Activated naive CD4-positive, alpha-beta T cell treated with anti-CD3 and anti-CD28 coated beads, Interleukin-2, amount 50 U/mL, for 72 hours (primary cell): ENCODE results near the gene NRN1L. TPM values are rescaled to one million over a fixed set of nuclear protein-coding genes. Genes with fewer than 3 reads are reported as not detected.

ENCODE experiments used
- ATAC-seq, 2 donors: fragments of 150-1000 bp; cut with Tn5 transposase; 2 replicates each; pipeline ENCODE4 v1.10.0; 2021; ENCODE audit warnings: mild to moderate bottlenecking in 2 of 2, moderate library complexity in 2 of 2
- DNase-seq, 2 donors: peaks; one replicate each; pipeline ENCODE4 v3.0.0; 2021 to 2022; ENCODE audit warnings: low spot score in 2 of 2
- H3K27ac Mint-ChIP-seq, 2 donors: one replicate each; pipeline ENCODE4 v1.8.0; 2022; ENCODE audit warnings: mild to moderate bottlenecking in 2 of 2, mixed read lengths in 2 of 2
- H3K36me3 Mint-ChIP-seq, 2 donors: one replicate each; pipeline ENCODE4 v1.8.0; 2022; ENCODE audit warnings: mixed read lengths in 2 of 2
- H3K9me3 Mint-ChIP-seq, 2 donors: one replicate each; pipeline ENCODE4 v1.8.0; 2022; ENCODE audit warnings: mixed read lengths in 2 of 2
- total RNA-seq, 2 donors: library from RNA; stranded (reverse); gene quantifications; one replicate each; pipeline ENCODE4 v1.2.3, GENCODE V29; 2022

The NRN1L gene
- total RNA-seq, 2 donors from 2014 or later, result 0.78 TPM; not detected in 1

DNA sequence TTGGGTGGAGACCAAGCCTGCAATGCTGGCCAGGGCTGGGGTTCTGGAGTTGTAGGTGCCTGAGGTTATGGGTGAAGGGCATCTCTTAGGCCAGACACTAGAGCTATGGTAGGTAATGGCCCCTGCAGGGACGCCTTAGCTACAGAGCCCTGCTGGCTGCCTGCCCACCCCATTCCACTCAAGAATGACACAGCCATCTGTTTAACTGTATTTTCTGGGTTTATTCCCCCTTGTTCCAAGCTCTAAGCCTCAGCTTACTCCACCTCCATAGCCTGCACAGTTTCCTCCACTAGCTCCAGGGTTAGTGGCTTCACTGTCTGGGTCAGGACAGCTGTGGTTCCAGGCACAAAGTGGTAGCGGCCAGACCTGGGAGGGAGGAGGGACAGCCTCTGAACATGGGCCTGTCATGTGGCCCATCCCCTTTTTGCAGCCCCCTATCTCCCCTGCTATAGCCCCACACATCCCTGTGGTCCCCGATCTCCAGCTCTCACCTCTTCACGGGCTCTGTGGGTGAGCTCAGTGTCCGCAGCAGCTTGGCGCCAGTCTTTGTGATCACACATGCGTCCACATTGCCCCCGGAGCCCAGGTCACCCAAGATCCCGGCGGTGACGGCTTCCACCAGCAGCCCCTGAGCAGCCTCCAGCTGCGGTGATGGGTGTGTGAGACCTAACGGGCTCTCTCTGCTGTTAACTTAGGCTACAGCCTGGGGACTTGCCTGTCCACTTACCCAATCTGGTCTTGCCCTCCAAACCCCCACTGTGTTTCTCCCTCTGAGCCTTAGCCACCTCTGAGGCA lies 49.8 kb downstream of the NRN1L start:
- DNase-seq, result no peak
- H3K36me3 Mint-ChIP-seq, result peaks cover 34 to 36% of the 10 kb centered on the region in 2 donors
- no peak for ATAC-seq
- H3K9me3 Mint-ChIP-seq, result no peaks in the 10 kb centered on the region
- H3K27ac Mint-ChIP-seq, result peak overlapping the region; percentile 95 to 99

DNA sequence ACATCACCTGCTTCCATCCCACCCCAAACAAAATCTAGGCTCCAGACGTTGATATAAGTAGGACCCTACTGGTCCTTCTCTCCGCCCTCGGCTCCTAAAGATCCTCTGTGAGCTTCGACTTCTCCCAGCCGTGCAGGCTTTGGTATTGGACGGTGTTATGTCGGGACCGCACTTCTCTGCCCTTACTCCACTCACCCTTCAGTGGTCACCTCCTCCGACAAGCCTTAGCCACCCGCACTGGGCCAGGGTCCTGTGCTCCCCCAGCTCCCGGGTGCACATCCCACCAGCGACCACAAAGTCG lies 50.4 kb downstream of the NRN1L start:
- H3K9me3 Mint-ChIP-seq, result no peaks in the 10 kb centered on the region
- H3K36me3 Mint-ChIP-seq, result peaks cover 34 to 40% of the 10 kb centered on the region in 2 donors
- peak overlapping the region; percentile 95 to 99 for H3K27ac Mint-ChIP-seq
- DNase-seq (no peak), ATAC-seq (no peak)

DNA sequence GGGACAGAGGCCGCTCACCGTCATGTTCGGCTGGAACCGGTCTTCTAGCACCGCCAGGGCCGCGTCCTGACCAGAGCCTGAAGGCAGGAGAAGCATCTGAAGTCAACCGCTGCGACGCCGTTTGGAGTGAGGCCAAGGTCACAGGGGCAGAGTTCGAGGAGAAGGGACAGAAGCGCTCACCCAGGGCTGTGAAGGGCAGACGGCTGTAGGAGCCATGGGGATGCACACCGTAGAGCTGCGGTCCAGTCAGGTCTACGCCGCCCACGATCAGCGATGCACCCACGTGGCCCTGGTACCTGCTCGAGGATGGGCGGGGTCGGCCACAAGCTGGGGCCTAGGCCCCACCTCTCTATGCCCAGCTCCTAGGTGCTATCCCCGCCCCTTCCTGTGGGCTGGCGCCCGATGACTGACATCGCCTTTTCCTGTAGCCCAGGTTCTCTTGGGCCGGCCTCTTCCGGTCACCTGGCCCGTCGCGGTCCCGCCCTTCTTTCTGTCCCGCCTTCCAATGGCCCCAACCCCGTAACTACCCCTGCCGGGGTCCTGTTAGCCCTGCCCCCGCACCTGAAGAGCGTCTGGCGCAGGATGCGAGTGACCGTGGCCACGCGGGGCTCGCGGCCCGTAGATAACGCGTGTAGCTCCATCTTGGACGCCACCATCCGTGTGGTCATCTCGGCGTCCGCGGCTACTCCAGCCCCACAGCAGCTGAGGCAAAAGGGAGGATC lies 50.9 kb downstream of the NRN1L start:
- Mint-ChIP-seq H3K9me3 (no peaks in the 10 kb centered on the region), H3K27ac (peak overlapping the region; percentile 95 to 99), H3K36me3 (peaks cover 34 to 42% of the 10 kb centered on the region in 2 donors)
- ATAC-seq (peak; percentile 93 to 94), DNase-seq (peak; percentile 91 to 96)

Other genes with a start within 250 kb of the NRN1L start
- gene CARMIL2, start 239.7 kb upstream of the NRN1L start, total RNA-seq, result 100 to 1,000 TPM; 133 to 180 TPM
- 10 to 100 TPM; 54.0 to 58.0 TPM for gene ACD, start 224.6 kb upstream of the NRN1L start, total RNA-seq
- gene PARD6A, start 223.9 kb upstream of the NRN1L start, total RNA-seq, result 10 to 100 TPM; 10.8 to 17.6 TPM
- 10 to 100 TPM in 1 of 2 donors, 1 to 10 TPM in 1; 2.4 to 11.0 TPM for gene ENKD1, start 218.1 kb upstream of the NRN1L start, total RNA-seq
- 1 to 10 TPM; 2.0 to 2.1 TPM for gene C16orf86, start 218.1 kb upstream of the NRN1L start, total RNA-seq
- gene GFOD2, start 165.6 kb upstream of the NRN1L start, total RNA-seq, result 10 to 100 TPM; 10.9 to 12.9 TPM
- 10 to 100 TPM; 18.3 to 21.2 TPM for gene RANBP10, start 78.3 kb upstream of the NRN1L start, total RNA-seq
- under 1 TPM in 1 of 2 donors, not detected in 1; 0.35 TPM for gene TSNAXIP1, start 78.0 kb upstream of the NRN1L start, total RNA-seq
- gene THAP11, start 42.6 kb upstream of the NRN1L start, total RNA-seq, result 10 to 100 TPM; 26.9 to 43.2 TPM
- gene NUTF2, start 38.0 kb upstream of the NRN1L start, total RNA-seq, result 100 to 1,000 TPM; 111 to 160 TPM
- gene CENPT, start 37.2 kb upstream of the NRN1L start, total RNA-seq, result 10 to 100 TPM; 49.5 to 86.4 TPM
- 100 to 1,000 TPM; 108 to 117 TPM for gene EDC4, start 11.8 kb upstream of the NRN1L start, total RNA-seq
- 10 to 100 TPM in 1 of 2 donors, 1 to 10 TPM in 1; 3.5 to 11.6 TPM for gene PSKH1, start 8.4 kb downstream of the NRN1L start, total RNA-seq
- gene CTRL, start 47.0 kb downstream of the NRN1L start, total RNA-seq, result 1 to 10 TPM; 1.8 to 3.8 TPM
- gene PSMB10, start 52.0 kb downstream of the NRN1L start, total RNA-seq, result 100 to 1,000 TPM; 156 to 215 TPM
- 10 to 100 TPM; 15.7 to 32.5 TPM for gene LCAT, start 59.2 kb downstream of the NRN1L start, total RNA-seq
- 10 to 100 TPM; 37.2 to 64.0 TPM for gene SLC12A4, start 83.8 kb downstream of the NRN1L start, total RNA-seq
- under 1 TPM; 0.19 to 0.23 TPM for gene DPEP3, start 95.6 kb downstream of the NRN1L start, total RNA-seq
- 1 to 10 TPM; 2.5 to 6.3 TPM for gene DPEP2, start 114.6 kb downstream of the NRN1L start, total RNA-seq
- not detected for gene DPEP2NB, start 131.0 kb downstream of the NRN1L start, total RNA-seq
- gene DDX28, start 138.3 kb downstream of the NRN1L start, total RNA-seq, result 10 to 100 TPM in 1 of 2 donors, 1 to 10 TPM in 1; 7.7 to 15.6 TPM
- gene DUS2, start 138.4 kb downstream of the NRN1L start, total RNA-seq, result 10 to 100 TPM; 21.2 to 35.5 TPM
- 10 to 100 TPM; 64.2 to 90.1 TPM for gene NFATC3, start 200.5 kb downstream of the NRN1L start, total RNA-seq